ENCODE measurements around the gene DCLK1.

Gene DCLK1

DNA sequence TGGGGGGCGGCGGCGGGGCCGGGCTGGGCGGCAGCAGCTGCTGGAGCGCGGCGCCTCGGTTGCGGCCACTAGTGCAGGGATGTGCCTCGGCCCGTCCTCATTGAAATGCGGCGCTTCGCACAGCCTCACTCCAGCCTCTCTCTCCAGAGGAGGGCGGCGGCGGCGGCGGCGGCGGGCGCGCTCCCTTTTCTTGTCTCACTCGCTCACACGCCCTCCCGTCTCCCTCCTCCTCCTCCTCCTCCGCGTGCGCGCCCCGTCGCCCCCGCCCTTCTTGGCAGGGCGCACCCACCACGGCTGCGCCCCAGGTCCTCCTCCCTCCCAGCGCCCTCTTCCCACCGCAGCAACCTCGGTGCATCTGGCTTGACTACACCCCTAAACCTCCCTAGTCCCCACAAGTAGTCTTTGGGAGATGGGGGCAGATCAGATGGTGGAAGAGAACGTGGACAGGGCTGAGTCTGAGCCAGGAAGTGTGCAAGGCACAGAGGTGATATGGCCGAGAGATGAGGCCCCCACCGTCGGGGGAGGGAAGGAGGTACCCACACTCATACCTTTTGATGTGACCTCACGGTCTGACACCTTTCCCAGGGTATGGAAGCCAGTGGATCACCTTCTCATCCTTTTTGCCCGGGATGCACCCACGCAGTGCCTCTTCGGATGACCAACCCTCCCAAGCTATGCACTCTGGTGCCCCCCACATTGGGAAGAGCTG, at the start of gene DCLK1:
DCLK1 (minus strand) TSS at position 161 of the 709 bp plus-strand sequence.
- peak; percentile 84 for DNase-seq (ENCODE audit: low spot score)

DNA sequence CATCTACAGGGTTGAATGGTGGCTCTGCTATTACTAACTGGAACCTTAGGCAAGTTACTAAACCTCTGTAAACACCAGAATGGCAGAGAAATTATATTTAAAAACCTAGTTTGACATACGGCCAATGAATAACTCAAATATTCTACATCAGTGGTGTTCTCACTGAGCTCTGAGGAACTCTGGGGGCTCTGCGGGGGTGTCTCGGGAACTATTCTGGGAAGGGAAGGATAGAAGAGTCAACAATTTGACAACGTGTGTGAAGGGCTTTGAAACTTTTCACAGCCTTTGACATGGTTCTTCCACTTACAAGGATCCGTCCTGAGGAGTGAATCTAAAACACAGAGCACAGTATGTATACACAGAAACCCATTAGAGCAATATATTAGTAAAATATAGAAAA, 44.4 kb upstream of the DCLK1 start:
- no peak for DNase-seq (ENCODE audit: low spot score)

DNA sequence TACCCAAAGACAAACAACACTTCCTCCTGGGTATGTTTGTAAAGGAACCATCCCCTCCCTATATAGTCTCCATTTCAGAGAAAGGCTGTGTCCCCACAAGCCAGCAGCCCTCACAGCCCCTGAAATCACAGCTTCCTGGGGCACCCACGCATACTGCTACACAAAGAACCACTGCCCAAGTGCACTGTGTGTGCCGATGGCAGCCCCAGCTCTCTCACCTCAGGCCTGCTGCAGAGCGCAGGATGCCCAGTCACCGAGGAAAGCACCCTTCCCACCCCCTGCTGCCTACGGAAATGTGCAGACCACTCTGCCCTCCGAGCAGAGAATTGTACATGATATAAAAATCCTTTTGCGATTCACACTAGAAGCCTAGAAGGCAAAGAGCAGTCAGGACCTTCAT, 43.7 kb upstream of the DCLK1 start:
- DNase-seq (ENCODE audit: low spot score), result no peak

DNA sequence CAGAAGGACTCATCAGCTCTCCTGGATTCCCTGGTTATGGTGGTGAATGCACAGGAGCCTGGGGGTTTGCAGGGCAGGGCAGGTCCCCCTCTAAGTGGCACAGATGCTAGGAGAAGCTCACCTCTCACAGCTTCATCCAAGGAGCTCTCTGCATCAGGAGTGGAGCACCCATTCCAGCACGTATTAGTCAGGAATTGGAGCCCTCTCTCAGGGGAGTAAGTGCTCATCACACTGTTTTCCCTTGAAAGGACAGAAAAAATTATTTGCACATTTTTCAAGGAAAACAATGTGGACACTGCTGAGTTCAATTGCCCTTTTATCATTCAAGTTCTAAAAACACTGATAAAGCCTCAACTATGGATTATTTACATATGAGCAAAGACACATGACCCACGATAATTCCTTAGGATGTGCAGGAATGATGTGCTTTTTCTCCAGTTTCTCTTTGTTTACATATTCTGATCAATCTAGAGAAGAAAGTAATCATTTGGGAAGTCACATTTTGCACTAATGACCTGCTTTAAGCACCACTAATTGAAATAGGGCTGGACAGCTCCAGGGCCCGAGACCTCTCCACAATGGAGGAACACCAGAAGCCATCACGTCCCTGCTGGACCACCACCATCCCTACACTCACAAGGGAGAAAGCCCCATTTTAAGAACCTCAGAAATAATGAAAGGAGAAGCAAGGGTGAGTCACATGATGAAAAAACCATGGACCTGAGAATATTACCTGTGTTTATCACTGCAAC, 42.6 kb upstream of the DCLK1 start:
- DNase-seq (ENCODE audit: low spot score), result no peak

DNA sequence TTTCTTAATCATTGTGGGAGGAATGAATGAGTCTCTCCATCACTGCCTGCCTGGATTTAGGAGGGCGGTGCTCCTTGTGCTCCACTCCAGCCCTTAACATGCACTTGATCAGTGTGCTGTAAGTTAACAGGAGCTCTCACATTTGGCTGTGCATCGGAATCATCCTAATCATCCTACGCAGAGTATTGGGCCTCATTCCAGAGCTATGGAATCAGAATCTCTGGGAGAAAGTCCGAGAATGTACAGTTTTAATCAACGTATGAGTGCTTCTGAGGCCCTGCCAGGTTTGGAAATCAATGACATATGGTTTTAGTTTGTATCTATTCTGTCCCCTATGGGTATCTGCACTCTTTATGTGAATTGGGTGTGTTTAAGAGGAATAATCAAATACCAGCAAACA, 34.9 kb upstream of the DCLK1 start:
- DNase-seq (ENCODE audit: low spot score), result no peak

DNA sequence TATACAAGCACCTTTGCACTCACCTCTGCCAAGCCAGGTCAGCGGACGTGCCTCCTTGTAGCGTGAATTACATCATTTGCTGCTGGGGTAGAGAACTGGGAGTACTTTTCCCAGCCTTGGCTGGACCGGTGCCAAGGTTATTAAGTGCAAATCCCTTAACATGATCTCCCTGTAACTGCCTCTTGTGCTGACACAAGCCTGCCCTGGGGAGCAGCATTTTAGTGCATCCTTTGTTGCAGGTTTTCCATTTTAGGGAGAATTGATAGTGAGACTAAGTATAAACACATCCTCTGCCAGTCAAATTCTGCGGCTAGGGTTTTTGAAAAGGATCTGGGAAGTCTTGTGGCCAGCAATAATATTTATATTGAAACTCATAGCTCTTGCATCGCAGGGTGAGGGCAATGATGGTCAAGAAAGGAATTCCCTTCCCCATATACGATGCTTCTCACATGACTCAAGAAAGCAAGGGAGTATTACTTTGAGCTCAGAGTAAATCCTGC, 32.7 kb upstream of the DCLK1 start:
- DNase-seq (ENCODE audit: low spot score), result no peak

DNA sequence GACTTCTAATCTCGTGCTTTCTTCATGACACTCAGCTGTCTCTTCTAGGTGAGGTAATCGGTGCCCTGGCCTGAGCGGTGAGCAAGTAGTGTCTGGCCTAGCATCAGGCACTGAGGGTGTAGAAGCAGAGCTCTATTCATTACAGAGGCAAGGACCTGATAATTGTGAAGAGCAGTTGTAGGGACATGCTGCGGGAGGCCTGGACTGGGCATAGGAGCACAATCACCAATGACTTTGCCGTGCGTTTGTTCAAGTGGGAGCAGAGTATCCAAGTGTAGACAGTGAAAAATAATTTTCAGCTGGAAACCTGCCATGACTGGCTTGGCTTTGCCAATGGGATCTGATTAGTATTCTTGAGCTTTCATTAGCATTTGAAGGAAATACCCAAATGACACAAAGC, 32.1 kb upstream of the DCLK1 start:
- DNase-seq (ENCODE audit: low spot score), result no peak

DNA sequence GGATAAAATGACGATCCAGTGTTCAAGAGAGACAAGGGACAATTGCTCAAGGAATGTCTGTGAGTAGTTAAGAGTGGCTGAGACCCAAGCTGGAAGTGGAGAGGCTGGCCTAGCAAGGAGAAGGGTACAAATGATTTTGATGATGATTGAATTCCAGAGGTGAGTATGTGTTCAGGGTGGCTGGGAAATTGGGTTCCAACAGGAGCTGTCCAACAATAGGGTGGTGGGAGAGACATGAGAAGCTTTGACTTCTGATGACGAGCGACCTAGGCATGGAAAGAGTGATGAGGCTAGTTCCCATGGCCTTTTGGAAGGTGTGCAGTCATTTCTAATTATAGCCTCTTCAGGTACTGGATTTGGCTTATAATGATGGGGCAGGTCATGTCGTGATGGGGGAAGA, 29.1 kb upstream of the DCLK1 start:
- DNase-seq (ENCODE audit: low spot score), result no peak

DNA sequence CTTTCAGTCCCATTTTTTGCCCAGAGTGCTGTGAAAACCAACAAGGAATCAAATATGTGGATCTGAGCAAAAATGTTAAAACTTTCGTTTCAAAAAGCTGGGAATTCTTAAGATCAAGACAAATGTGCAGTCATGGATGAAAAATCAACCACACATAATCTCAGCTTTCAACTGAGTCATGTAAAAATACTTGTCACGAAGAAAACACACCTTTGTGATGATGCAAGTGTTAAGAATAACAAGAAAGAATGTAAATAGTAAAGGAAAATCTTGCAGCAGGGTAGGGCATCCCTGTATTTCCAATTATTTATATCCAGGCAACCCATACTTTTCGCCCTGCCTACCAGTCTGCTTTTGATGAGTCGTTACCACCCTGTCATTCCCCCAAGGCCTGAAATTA, 27.4 kb upstream of the DCLK1 start:
- no peak for DNase-seq (ENCODE audit: low spot score)

DNA sequence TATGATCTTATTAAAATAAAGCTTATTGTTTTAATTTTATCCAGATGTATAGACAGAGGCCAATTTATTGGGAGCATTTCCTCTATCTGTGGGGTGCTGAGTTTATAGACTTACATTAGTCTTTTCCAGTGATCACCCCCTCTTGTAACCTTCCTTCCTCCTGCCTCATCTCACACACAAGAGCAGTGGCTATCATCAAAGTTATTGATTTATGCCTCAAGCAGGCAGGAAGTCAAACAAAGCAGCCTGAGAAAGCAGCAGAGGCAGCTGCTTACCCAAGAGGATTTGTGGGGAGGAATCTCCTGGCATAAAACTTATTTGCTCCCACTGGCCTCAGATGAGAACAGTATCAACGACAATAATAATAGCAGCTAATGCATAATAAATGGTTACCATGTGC, 26.3 kb upstream of the DCLK1 start:
- DNase-seq (ENCODE audit: low spot score), result no peak

DNA sequence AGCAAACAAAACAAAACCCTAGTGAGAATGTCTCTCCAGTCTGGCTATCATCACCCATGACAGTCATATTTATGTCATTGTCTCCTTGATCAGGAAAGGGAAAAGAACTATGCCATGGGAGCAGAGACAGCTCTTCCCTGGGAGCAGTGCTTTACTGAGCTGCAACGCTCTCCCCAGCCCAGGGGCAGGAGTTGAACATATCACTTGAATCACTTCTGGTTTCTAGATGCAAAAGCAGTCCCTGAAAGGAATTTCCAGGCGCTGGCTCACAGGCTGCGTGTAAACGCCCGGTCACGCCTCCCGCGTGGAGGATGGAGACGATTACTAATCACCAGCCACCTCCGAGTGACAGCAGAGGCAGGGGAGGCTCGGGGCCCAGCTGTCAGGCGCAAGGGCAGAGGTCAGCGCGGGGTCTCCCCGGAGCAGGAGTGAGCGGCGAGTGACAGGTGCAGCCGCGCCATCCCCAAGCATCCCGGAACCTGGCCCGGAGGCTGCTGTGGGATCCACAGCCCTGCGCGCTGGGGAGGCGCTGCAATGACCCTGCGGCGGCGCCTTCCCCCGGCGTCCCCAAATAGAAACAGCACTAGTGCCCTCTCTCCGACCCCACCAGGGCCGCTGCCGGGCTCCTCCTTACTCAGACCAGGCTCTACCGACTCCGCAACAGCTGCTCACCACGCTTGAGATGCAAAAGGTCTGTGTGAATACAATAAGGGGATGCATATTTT, 23.5 kb upstream of the DCLK1 start:
- no peak for DNase-seq (ENCODE audit: low spot score)

DNA sequence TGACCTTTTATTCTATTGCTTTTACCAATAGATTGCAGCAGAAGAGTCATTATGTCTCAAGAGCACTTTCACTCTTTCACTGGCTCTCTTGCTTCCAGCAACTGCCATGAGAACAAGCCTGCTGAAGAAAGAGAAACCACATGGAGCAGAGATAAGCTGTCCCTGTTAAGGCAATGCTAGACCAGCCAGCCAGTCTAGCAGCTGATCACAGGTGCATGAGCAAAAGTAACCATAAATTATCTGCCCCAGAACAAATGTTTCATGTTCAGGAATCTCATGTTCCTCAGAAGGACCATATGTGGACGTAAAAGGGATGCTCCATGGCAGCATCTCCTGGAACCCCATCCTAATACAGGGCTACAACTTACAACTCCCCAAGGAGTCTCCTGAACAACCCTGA, 20.4 kb upstream of the DCLK1 start:
- DNase-seq (ENCODE audit: low spot score), result no peak

DNA sequence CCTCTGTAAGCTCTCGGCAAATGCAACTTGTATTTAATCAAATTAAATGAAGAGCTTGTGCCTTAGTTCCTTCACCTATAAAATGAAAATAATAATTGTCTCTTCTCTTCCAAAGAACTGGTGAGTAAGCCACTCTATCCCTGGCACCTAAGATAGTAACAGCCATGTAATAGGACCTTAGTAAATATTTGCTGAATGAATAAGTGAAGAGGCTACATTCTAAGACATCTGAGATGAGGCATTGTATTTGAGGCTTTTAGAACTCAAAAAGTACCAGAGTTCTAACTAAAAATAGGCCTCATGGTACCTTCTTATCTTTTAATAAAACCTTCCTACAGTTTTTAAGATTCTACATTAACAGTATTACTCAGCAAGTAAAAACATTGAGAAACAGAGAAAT, 17.3 kb upstream of the DCLK1 start:
- no peak for DNase-seq (ENCODE audit: low spot score)

DNA sequence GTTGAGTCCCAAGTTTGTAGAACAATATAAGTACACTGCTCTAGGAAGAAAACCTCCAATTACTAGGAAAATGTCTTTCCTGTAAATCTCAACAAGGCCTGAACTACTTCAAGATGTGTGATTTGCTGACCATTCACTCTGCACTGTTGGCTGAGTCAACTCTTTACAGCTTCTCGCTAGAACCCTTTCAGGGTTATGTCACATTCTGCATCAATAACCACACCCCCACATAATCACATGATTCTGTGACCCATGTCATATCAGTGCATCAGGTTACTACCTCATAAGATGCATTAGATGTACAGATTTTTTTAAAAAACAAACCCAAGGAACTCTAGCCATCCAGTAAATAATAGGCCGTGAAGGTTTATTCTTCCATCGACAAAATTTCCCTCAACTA, 16.1 kb upstream of the DCLK1 start:
- no peak for DNase-seq (ENCODE audit: low spot score)

DNA sequence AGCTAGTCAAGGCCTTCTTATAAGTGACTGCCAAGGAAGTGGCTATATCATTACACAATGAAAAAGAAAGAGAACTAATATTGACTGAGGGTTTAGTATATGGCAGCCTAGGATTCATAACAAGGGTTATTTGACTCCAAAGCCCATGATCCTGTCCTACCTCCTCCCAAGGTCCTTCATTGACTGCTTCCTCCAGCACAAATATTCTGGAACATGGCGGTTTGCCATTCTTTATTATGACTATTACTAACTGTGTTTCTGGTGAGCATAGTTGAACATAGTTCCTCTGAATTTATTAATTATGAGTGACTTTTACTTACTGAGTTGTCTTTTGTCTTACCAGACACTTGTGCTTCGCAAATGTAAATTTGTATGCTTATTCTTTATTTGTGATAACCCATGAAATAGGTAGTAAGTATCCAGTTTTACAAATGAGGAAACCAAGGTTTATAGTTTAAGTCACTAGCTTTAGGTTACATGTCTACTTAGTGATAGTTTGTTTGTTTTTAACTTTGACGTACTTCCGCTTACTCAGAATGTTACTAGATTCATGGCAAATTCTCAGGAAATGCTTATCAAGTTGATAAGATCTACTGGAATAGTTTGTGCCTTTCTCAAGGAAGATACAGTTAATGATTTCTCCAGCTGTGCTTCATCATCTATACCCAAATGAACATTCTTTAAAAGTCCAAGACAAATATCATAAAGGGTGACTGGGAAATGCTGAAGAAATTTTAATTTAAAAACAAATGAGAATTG, 15.5 kb upstream of the DCLK1 start:
- no peak for DNase-seq (ENCODE audit: low spot score)

DNA sequence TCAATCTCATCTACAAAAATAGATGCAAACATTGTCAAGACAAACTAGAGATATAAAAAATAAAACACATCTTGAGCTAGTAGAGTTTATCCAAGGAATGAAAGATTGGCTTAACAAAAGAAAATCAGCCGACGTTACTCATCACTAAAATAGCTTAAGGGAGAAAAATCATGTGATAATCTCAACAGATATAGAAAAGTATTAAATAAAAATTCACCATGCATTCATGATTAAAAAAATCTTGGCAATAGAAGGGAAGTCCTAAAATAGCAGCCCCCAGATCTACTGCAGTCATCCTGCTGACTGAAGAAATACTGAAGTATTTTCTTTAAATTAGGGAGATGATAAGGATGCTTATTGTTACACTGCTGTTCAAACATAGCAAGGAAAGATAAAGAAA, 12.6 kb upstream of the DCLK1 start:
- DNase-seq (ENCODE audit: low spot score), result no peak

DNA sequence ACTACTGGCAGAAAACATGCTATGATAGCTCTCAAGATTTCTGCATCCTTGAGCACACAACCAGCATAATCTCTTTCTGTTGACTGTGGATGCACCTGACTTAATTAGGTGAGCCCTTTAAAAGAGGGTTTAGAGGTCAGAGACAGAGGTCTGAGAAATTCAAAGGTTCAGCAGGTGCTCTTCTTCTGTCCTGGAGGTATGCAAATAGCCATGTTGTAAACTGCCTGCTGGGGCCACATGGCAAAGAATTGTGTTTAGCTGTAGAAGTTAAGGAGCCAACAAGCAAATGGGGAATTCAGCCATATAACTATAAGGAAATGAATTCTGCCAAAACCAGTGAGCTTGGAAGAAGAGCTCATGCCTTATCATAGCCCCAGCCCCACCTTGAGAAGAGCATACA, 11.6 kb upstream of the DCLK1 start:
- DNase-seq (ENCODE audit: low spot score), result no peak

DNA sequence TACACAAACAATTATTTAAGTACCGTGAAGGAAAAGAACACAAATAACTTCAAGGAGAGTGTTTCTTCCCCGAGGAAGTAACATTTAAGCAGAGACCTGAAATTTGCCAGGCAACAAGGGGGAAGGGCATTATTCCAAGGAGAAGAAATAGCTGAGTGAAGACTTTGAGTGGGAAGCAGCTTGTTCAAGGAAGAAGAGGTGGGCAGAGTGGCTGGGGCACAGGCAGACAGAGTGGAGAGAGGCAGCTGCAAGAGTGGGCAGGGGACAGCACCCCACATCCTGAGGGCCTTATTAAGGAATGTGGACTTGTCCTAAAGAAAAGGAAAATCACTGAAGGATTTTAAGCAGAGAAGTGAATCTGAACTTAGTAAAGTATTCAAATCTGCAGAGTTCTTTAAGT, 4.7 kb upstream of the DCLK1 start:
- DNase-seq (ENCODE audit: low spot score), result no peak

DNA sequence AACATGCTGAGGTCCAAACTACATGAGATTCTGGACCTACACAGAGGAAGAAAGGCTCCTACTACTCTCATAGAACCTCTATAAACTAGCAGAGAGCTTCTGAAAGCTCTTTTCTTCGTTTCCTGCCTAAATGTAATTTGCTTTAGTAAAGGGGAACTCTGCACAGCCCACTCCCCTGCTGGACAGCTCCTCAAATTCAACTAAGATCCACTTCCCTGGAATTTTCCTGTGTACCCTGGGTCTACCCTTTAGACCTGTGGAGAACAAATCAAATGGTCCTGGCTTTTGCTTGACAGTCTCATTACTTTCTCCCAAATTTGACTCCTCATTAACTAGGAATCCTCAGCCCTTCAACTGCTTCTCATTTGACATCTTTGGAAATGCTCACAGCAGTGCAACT, 3.5 kb upstream of the DCLK1 start:
- DNase-seq (ENCODE audit: low spot score), result no peak

DNA sequence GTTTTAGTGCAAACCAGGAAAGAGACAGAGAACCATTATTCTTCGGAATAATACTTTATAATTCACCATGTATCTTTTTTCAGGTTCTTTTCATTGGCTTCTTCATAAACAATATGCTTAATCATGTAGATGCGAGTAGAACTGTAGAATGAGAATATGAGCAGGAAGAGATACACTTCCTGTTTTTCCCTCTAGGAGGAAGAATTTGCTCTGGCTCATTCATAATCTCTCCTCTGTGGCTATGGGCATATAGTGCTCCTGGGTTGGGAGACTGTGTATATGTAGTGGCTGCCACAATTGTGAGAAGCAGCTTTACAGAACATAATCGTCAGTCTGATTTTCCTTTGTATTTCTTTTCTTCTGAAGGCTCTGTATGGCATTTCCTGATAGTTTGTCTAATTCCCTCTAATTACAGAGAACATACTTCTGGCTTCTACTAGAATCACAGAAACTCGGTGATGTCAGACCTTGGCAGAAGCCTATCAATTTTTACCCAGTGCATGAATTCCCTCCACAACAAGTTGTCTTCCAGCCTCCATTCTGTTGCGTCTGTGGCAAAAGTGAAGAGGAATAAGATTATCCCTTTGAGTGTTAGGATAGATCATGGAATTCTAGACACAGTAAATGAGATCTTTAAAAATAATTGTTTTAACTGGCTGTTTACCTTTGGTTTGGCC, 2.9 kb upstream of the DCLK1 start:
- no peak for DNase-seq (ENCODE audit: low spot score)

DNA sequence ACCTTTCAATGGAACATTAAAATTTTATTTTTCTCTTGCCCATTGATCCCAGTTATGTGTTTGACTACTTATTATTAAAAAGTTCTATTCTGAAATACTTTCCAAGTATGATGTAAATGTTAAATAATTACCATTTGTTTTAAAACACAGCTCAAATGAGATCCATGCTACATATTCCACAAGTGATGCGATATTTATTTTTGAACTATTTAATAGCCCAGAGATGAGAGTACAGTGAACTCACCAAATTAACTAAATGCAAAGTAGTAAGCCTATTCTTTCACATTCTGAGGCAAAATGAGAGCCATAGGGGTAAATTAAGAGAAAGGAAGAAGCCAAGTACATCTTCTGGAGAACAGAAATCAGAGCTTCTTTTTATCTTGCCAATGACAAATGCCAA, 1.2 kb upstream of the DCLK1 start:
- no peak for DNase-seq (ENCODE audit: low spot score)

DNA sequence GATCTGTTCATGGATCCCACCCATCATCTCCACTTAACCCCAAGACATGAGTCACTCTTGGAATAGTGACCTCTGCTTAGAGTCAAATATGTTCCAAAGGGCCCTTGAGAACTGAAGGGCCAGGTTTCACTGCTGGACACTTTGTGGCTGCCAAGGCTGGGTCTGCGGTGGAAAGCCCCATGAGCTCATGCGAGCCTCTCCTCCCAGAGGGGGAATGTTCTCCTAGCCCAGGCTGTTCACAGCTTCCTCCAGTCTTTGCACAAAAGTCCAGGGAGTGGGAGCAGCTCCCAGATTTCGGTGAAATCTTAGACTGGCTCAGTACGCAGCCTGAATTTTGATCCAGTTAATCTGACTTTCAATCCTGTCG, 732 bp upstream of the DCLK1 start:
- no peak for DNase-seq (ENCODE audit: low spot score)

Data from left forelimb (tissue), 1 donor.